Subcutaneous adipose tissue (tissue), 4 donors: ENCODE measurements around the gene KRT86. TPM values are rescaled to one million over a fixed set of nuclear protein-coding genes. Genes with fewer than 3 reads are reported as not detected.

Source experiments
- total RNA-seq, 4 donors: library from RNA; depleted of rRNA; stranded (reverse); fragments of >200 nt; gene quantifications; one replicate each; pipeline ENCODE4 v1.1.0, GENCODE V29; 2016
- TF ChIP-seq, protein P1 (sequence below): fragments of 450-650 bp; IDR thresholded peaks from one replicate; pipeline ENCODE4 v1.5.1; 2016; ENCODE audit warnings: low read depth, mild to moderate bottlenecking, control low read depth, antibody characterized with exemption, moderate library complexity

The KRT86 gene
- total RNA-seq, 4 donors from 2014 or later, result 0.34 TPM; not detected in 3

GRCh38 chr12:52235001-52235764 is 39.3 kb upstream of the KRT86 start:
- TF ChIP-seq, protein P1, sequence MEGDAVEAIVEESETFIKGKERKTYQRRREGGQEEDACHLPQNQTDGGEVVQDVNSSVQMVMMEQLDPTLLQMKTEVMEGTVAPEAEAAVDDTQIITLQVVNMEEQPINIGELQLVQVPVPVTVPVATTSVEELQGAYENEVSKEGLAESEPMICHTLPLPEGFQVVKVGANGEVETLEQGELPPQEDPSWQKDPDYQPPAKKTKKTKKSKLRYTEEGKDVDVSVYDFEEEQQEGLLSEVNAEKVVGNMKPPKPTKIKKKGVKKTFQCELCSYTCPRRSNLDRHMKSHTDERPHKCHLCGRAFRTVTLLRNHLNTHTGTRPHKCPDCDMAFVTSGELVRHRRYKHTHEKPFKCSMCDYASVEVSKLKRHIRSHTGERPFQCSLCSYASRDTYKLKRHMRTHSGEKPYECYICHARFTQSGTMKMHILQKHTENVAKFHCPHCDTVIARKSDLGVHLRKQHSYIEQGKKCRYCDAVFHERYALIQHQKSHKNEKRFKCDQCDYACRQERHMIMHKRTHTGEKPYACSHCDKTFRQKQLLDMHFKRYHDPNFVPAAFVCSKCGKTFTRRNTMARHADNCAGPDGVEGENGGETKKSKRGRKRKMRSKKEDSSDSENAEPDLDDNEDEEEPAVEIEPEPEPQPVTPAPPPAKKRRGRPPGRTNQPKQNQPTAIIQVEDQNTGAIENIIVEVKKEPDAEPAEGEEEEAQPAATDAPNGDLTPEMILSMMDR, result no peak

DNA sequence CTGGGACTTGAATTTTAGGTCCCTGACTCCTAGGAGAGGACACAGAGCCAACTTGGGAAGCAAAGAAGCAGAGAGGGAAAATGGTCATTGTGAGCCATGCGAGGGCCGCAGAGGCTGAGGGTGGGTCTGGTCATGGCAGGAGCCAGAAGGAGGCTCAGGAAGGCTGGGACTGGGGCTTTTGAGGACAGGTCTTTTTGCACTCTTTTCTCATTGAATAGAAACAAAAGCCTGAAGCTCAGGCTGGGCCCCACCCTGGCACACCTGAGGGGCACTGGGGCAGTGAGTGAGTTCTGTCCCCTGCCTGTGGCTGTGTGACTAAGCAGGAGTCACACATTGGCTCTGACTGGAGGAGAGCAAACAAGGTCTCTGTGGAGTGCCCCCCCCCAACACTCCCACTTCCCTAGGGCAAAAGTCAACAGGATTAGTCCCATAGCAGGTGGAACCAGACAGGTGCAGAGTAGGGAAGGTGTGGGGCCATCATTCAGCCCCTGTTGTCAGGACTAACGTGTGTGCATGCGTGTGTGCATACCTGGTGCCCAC is 38.6 kb upstream of the KRT86 start:
- TF ChIP-seq, protein P1, result no peak

DNA sequence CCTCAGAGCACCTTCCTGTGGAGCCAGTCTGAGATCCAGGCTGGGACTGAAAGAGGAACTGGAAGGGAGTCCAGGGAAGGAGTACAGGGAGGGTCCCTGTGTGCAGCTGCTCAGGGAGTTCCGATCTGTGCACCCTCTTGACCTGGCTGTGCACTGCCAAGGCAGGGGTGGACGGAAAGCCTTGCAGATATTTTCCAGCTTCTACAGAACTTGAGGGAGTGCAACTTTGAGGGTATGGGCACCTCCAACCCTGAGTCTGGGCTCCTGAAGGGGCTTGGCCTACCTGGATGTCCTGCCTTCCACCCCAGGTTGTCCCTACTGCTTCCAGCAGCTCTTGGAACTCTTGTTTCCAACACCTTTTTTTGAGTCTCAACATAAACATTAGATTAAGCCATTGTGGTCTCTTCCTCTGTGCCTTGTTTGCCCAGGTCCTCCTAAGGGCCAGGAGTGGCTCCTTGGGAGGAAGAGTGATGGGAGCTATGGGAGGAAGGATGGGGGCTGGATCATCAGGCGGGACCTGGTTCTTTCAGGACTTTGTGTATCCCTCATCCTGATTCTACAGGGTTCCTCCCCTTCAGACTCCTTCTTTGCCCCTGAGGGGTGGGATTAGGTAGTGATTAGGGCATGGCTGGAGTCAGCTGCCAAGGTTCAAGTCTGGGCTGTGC is 37.9 kb upstream of the KRT86 start:
- TF ChIP-seq, protein P1, result no peak

- TF ChIP-seq, protein P1, result no peak
Observed at GRCh38 chr12:52238207-52238840, 36.1 kb upstream of the KRT86 start.

GRCh38 chr12:52238916-52239646 is 35.4 kb upstream of the KRT86 start:
- TF ChIP-seq, protein P1, result no peak

- TF ChIP-seq, protein P1, result no peak
Observed at GRCh38 chr12:52239767-52240166, 34.7 kb upstream of the KRT86 start.
